ENCODE data around the gene MANSC4. TPM values are rescaled to one million over a fixed set of nuclear protein-coding genes. Genes with fewer than 3 reads are reported as not detected.
"Not testable (repeated sequence)": the region's sequence is repeated elsewhere in the genome, so short reads cannot be mapped to it uniquely, and the experiment has no call there.

Gene MANSC4
- polyA plus RNA-seq, 3 donors: 0.08 TPM; not detected in 2

- H3K27ac ChIP-seq (ENCODE audit: low read depth, low read length): no peak overlapping the region
- 83 to 93% (median 91%) methylated on average over 3 of the region's 3 CpGs for WGBS, 3 donors
Measured at GRCh38 chr12:27771481-27772327, 8.3 kb downstream of the MANSC4 start.

- WGBS, 3 donors: 81 to 86% (median 85%) methylated on average over 8 of the region's 8 CpGs
- no peak overlapping the region for H3K27ac ChIP-seq (ENCODE audit: low read depth, low read length)
Measured at GRCh38 chr12:27769142-27769673, 10.8 kb downstream of the MANSC4 start.

GRCh38 chr12:27766587-27766986 is 13.4 kb downstream of the MANSC4 start:
- WGBS, 3 donors: 89 to 96% (median 92%) methylated on average over 3 of the region's 3 CpGs
- no peak overlapping the region for H3K27ac ChIP-seq (ENCODE audit: low read depth, low read length)

DNA sequence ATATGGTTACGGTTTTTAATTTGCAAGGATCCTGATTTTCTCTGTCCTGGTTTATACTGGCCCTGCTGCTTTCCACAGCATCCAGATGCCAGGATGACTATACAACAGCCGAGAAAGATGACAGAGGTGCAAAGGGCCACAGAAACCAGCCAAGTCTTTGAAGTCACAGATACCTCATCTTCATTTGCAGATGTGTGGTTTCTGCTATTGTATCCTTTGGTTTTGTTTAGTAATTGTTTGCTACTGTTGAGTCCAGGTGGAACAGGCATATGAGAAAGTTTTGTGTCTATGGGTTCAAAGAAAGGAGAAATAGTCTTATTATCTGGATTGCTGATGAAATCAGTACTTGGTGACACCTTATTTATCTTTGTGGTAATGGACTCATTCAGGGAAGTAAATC is 17.3 kb downstream of the MANSC4 start:
- no peak overlapping the region for H3K27ac ChIP-seq (ENCODE audit: low read depth, low read length)
- WGBS, 3 donors: 86 to 92% (median 91%) methylated on average over 2 of the region's 2 CpGs

- H3K27ac ChIP-seq (ENCODE audit: low read depth, low read length): no peak overlapping the region
- WGBS, 3 donors: 91 to 97% (median 95%) methylated on average over 7 of the region's 7 CpGs
Measured at GRCh38 chr12:27756670-27757195, 23.3 kb downstream of the MANSC4 start.

DNA sequence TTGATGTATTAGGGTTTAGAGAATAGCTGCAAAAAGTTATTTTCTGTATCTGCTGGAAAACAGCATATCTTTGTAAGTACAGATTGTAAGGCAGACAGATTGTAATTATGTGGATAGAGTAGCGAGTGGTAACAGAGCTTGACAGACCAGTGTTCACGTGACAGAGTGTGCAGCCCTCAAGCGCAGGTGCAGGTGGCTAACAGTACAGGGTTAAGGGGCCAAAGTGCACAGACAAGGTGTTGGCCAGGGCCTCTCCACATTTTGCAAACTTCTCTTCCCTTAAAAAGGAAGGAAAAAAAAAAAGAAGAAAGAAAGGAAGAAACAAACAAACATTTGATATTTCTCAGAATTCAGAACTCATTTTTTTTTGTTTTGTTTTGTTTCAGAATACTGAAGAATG is 25.2 kb downstream of the MANSC4 start:
- no peak overlapping the region for H3K27ac ChIP-seq (ENCODE audit: low read depth, low read length)
- WGBS, 3 donors: 50 to 92% (median 91%) methylated on average over 3 of the region's 3 CpGs

- WGBS, 3 donors: 41 to 88% (median 88%) methylated on average over 15 of the region's 15 CpGs
- H3K27ac ChIP-seq (ENCODE audit: low read depth, low read length): no peak overlapping the region
Measured at GRCh38 chr12:27751386-27752047, 28.5 kb downstream of the MANSC4 start.

DNA sequence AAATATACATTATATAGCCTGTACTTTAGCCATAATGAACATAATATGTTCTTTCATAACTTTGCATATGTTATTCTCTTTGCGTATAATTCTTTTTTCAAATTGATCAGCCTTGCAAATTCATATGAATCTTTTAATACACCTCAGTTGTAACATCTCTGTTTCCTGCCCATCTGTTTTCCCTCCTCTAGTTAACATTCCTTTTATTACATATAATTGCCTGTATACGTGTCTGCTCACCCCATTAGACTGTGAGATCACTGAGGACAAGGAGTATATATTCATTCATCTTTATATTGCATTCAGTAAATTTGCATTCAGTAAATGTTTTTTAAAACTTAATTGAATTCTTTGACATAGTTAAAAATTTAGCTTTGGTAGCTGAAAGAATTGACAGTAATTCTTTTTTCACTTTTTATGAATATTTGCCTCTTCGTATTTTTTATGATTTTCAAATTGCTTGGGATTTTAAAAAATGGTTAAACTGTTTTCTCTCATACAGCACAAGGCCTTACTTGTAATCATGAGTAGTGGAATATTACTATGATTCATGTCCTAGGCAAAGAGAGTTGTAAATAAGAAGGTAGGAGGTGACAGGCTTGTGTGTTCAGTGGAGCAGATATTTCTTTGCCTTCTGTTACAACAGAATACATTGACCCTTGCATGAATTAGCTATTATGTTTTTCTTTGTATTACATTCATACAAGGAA is 32.8 kb downstream of the MANSC4 start:
- no peak overlapping the region for H3K27ac ChIP-seq (ENCODE audit: low read depth, low read length)
- WGBS, 3 donors: 80 to 95% (median 94%) methylated on average over 3 of the region's 3 CpGs

DNA sequence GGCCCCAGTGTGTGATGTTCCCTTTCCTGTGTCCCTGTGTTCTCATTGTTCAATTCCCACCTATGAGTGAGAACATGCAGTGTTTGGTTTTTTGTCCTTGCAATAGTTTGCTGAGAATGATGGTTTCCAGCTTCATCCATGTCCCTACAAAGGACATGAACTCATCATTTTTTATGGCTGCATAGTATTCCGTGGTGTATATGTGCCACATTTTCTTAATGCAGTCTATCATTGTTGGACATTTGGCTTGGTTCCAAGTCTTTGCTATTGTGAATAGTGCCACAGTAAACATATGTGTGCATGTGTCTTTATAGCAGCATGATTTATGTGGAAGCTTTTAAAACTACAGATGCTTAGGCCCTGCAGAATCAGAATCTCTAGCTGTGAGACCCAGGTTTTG is 34.3 kb downstream of the MANSC4 start:
- H3K27ac ChIP-seq (ENCODE audit: low read depth, low read length): not testable (repeated sequence)
- 80 to 93% (median 89%) methylated on average over 1 of the region's 1 CpG for WGBS, 3 donors

GRCh38 chr12:27743601-27744000 is 36.4 kb downstream of the MANSC4 start:
- WGBS, 3 donors: 97 to 98% (median 97%) methylated on average over 5 of the region's 5 CpGs
- no peak overlapping the region for H3K27ac ChIP-seq (ENCODE audit: low read depth, low read length)

- 89 to 96% (median 94%) methylated on average over 9 of the region's 9 CpGs for WGBS, 3 donors
- not testable (repeated sequence) for H3K27ac ChIP-seq (ENCODE audit: low read depth, low read length)
Measured at GRCh38 chr12:27734321-27734720, 45.7 kb downstream of the MANSC4 start.

GRCh38 chr12:27733791-27734190 is 46.2 kb downstream of the MANSC4 start:
- WGBS, 3 donors: 84 to 90% (median 87%) methylated on average over 1 of the region's 1 CpG

DNA sequence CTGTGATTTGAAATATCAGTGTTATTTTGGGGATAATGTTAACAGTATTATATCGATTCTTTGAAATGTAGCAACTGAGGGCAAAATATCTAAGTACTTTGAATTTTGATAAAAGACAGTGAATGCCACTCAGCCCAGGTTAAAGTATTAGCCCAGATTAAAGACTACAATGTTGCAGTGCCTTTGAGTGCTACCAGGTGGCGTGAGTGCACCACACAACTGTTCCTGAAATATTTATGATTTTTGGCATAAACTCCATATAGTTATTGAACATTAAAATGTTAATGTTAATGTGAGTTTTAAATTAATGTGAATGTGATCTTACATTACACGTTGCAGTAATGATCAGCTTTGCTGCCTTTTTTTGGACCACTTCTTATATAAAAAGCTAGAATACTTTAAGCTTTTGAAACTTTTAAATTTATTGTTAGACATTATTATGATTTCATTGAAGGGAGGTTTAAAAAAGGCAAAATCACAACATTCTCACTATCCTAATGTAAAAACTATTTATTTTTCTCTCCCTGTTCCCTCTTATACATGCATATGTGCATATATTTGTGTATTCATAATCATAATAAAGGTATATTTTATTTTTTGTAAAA is 46.9 kb downstream of the MANSC4 start:
- WGBS, 3 donors: 26 to 53% (median 46%) methylated on average over 3 of the region's 3 CpGs
- no peak overlapping the region for H3K27ac ChIP-seq (ENCODE audit: low read depth, low read length)

More at GRCh38 chr12:27733791-27734190, 46.2 kb downstream of the MANSC4 start:
- no peak overlapping the region for H3K27ac ChIP-seq (ENCODE audit: low read depth, low read length)

DNA sequence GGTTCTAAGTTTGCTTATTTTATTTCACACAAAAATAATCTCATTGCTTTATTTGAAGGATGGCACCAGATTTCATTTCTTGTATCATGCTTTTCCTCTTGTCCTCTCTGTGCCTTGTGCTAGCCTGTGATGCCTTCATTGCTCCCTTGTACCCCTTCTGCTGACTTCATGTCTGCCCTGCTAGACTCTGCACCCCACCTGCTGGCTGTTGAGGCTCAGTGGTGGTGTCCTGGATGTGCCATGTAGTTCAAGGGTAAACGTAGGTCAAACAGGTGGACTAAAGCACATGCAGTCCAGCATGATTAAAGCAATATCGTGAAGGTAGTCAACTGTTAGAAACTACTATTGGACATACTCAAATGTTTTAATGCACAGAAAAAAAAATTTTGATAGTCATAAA is 47.8 kb downstream of the MANSC4 start:
- WGBS, 3 donors: 41 to 77% (median 72%) methylated on average over 2 of the region's 2 CpGs
- no peak overlapping the region for H3K27ac ChIP-seq (ENCODE audit: low read depth, low read length)

DNA sequence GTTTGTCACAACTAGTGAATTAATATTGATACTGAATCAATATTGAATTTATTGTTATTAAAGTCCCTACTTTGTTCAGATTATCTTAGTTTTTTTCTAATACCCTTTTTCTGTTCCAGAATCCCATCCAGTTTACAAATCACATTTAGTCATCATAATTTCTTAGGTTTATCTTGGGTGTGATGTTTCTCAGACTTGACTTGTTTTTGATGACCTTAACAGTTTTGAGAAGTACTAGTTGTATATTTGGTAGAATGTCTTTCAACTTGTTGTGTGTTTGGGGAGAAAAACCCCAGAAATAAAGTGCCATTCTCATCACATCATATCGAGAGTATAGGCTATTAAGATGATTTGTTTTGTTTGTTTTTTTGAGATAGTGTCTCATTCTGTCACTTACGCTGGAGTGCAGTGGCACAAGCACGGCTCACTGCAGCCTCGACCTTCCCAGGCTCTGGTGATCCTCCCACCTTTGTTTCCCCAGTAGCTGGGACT is 49.9 kb downstream of the MANSC4 start:
- WGBS, 3 donors: 73 to 93% (median 93%) methylated on average over 4 of the region's 4 CpGs
- no peak overlapping the region for H3K27ac ChIP-seq (ENCODE audit: low read depth, low read length)

- no peak overlapping the region for H3K27ac ChIP-seq (ENCODE audit: low read depth, low read length)
- 80 to 92% (median 87%) methylated on average over 1 of the region's 1 CpG for WGBS, 3 donors
Measured at GRCh38 chr12:27723212-27723611, 56.8 kb downstream of the MANSC4 start.
